Keratinocyte (primary cell): ENCODE measurements around the gene ARFGAP3. TPM values are rescaled to one million over a fixed set of nuclear protein-coding genes. Genes with fewer than 3 reads are reported as not detected.

Experiments used
- DNase-seq: peaks from one replicate; pipeline ENCODE4 v3.0.0-alpha.2; 2011; ENCODE audit warnings: low read depth, missing footprints, low spot score
- FAIRE-seq: peaks from 2 replicates; lab custom pipeline; 2011; peaks lifted over from hg19 to GRCh38; lab: Jason Lieb, UNC
- H2AFZ ChIP-seq: 2 replicates; pipeline ENCODE4 v1.6.0; 2012; ENCODE audit warnings: low read length, control low read depth, inconsistent platforms; ENCODE audit not compliant: control insufficient read depth
- H3K27ac ChIP-seq: 2 replicates; pipeline ENCODE4 v1.5.1; 2011; ENCODE audit warnings: low read length; ENCODE audit not compliant: control insufficient read depth, insufficient read depth
- H3K27me3 ChIP-seq: 3 replicates; pipeline ENCODE4 v1.6.0; 2011; ENCODE audit warnings: low read length; ENCODE audit not compliant: control insufficient read depth, insufficient read depth; ENCODE audit errors: extremely low read depth
- H3K36me3 ChIP-seq, 2 experiments: 2 replicates in 1 of 2; 3 replicates in 1 of 2; pipeline ENCODE4 v1.5.1; 2011; ENCODE audit warnings: low read length in 2 of 2, mild to moderate bottlenecking in 1 of 2; ENCODE audit not compliant: control insufficient read depth in 2 of 2, insufficient read depth in 2 of 2; ENCODE audit errors: extremely low read depth in 1 of 2
- H3K4me1 ChIP-seq: 3 replicates; pipeline ENCODE4 v1.5.1; 2011; ENCODE audit warnings: low read length; ENCODE audit not compliant: control insufficient read depth, insufficient read depth; ENCODE audit errors: extremely low read depth
- H3K4me2 ChIP-seq: 3 replicates; pipeline ENCODE4 v1.6.0; 2011; ENCODE audit warnings: low read depth, low read length; ENCODE audit not compliant: control insufficient read depth, insufficient read depth; ENCODE audit errors: extremely low read depth
- H3K4me3 ChIP-seq, 3 experiments: fragments of 200-600 bp in 1 of 3; sonication (generic) in 1 of 3; 2 replicates in 2 of 3; 3 replicates in 1 of 3; pipeline ENCODE4 v1.5.1; 2011 to 2016; ENCODE audit warnings: low read length in 3 of 3, mild to moderate bottlenecking in 3 of 3, control low read depth in 2 of 3, inconsistent platforms in 1 of 3, low read depth in 1 of 3, mixed read lengths in 1 of 3, mixed run types in 1 of 3, moderate library complexity in 1 of 3; ENCODE audit not compliant: control insufficient read depth in 2 of 3, insufficient read depth in 2 of 3; ENCODE audit errors: extremely low read depth in 1 of 3
- H3K79me2 ChIP-seq: 2 replicates; pipeline ENCODE4 v1.6.0; 2012; ENCODE audit warnings: low read length; ENCODE audit not compliant: control insufficient read depth, insufficient read depth
- H3K9ac ChIP-seq: 3 replicates; pipeline ENCODE4 v1.6.0; 2011; ENCODE audit warnings: low read length; ENCODE audit not compliant: control insufficient read depth, insufficient read depth; ENCODE audit errors: extremely low read depth
- H3K9me1 ChIP-seq: 3 replicates; pipeline ENCODE4 v1.6.0; 2011; ENCODE audit warnings: low read length; ENCODE audit not compliant: control insufficient read depth, insufficient read depth; ENCODE audit errors: extremely low read depth
- H3K9me3 ChIP-seq: 2 replicates; pipeline ENCODE4 v1.5.1; 2012; ENCODE audit warnings: low read depth, low read length; ENCODE audit not compliant: control insufficient read depth
- H4K20me1 ChIP-seq: 3 replicates; pipeline ENCODE4 v1.6.0; 2011; ENCODE audit warnings: low read length; ENCODE audit not compliant: control insufficient read depth, insufficient read depth; ENCODE audit errors: extremely low read depth
- CTCF ChIP-seq, 3 experiments: IDR thresholded peaks in 1 of 3; conservative IDR thresholded peaks in 1 of 3; optimal IDR thresholded peaks in 1 of 3; 2 replicates in 2 of 3; 3 replicates in 1 of 3; pipeline versions ENCODE3 to v1.5.1; 2011; ENCODE audit warnings: low read length in 3 of 3, mild to moderate bottlenecking in 3 of 3, moderate library complexity in 2 of 3, control low read depth in 1 of 3, inconsistent platforms in 1 of 3; ENCODE audit not compliant: insufficient read depth in 2 of 3; ENCODE audit errors: extremely low read depth in 1 of 3
- EZH2 ChIP-seq: IDR thresholded peaks from one replicate; pipeline ENCODE4 v1.6.1; 2012; ENCODE audit warnings: inconsistent platforms, mild to moderate bottlenecking, low read length, moderate library complexity
- dilution Hi-C: fragments of 300-500 bp; cut with MboI; formaldehyde crosslinking; loops from one replicate; pipeline ENCODE4 v1.7.0; 2020; ENCODE audit warnings: low sequenced_read_pairs; ENCODE audit not compliant: extremely low pct_ligation_motif_present
- polyA plus RNA-seq, 5 experiments: library from polyadenylated mRNA; depleted of rRNA in 3 of 5; stranded (reverse) in 3 of 5; stranded (forward) in 1 of 5; unstranded in 1 of 5; fragments of >200 nt; gene quantifications; 1 replicate in 1 of 5; 2 replicates in 3 of 5; 3 replicates in 1 of 5; pipeline versions ENCODE4 v1.2.1 to v1.2.3, GENCODE V29; 2011 to 2012; ENCODE audit warnings: missing spikeins in 2 of 5, low read depth in 1 of 5, low replicate concordance in 1 of 5

The ARFGAP3 gene
- polyA plus RNA-seq, 1 donor (not counting 4 experiments of a cell fraction or from before 2014, with no cell fraction given) = 28.3 TPM

GRCh38 chr22:42829302-42829701 is 27.8 kb downstream of the ARFGAP3 start:
- Histone ChIP-seq H3K9me3 (no peaks in the 10 kb centered on the region), H2AFZ (no peak overlapping the region), H3K79me2 (no peaks in the 10 kb centered on the region), H3K4me3 (no peak overlapping the region), H3K9ac (no peak overlapping the region), H3K27ac (no peak overlapping the region), H3K27me3 (no peaks in the 10 kb centered on the region), H4K20me1 (no peaks in the 10 kb centered on the region), H3K4me1 (no peaks in the 10 kb centered on the region), H3K9me1 (no peaks in the 10 kb centered on the region), H3K4me2 (no peak overlapping the region), H3K36me3 (peaks cover 11 to 27% of the 10 kb centered on the region in 2 experiments)
- DNase-seq = no peak
- no peak for TF ChIP-seq CTCF (optimal IDR thresholded peaks at IDR 0.05 in 1 of 3, IDR thresholded peaks at IDR 0.05 in 1 of 3, conservative IDR thresholded peaks at IDR 0.05 in 1 of 3; ENCODE audit: extremely low read depth in 1 of 3, insufficient read depth in 2 of 3, low read length in 3 of 3)
- TF ChIP-seq EZH2 = no peak
- dilution Hi-C loops = no loop called here
- FAIRE-seq = no peak

- Histone ChIP-seq H3K4me3 (no peak overlapping the region), H3K36me3 (peaks cover 15 to 18% of the 10 kb centered on the region in 2 experiments), H3K79me2 (no peaks in the 10 kb centered on the region), H4K20me1 (no peaks in the 10 kb centered on the region), H2AFZ (no peak overlapping the region), H3K9me3 (no peaks in the 10 kb centered on the region), H3K4me2 (no peak overlapping the region), H3K9ac (no peak overlapping the region), H3K27ac (no peak overlapping the region), H3K4me1 (peaks cover under 1% of the 10 kb centered on the region), H3K27me3 (no peaks in the 10 kb centered on the region), H3K9me1 (no peaks in the 10 kb centered on the region)
- DNase-seq (no peak), FAIRE-seq (no peak)
- TF ChIP-seq CTCF (optimal IDR thresholded peaks at IDR 0.05 in 1 of 3, IDR thresholded peaks at IDR 0.05 in 1 of 3, conservative IDR thresholded peaks at IDR 0.05 in 1 of 3; ENCODE audit: extremely low read depth in 1 of 3, insufficient read depth in 2 of 3, low read length in 3 of 3) (no peak), EZH2 (no peak)
- dilution Hi-C loops = no loop called here
These were observed 31.3 kb downstream of the ARFGAP3 start for GRCh38 chr22:42825796-42826195.
